Neural progenitor cell (in vitro differentiated cells): ENCODE results near the gene KISS1R.

Experiments
- CTCF ChIP-seq: fragments of 200-600 bp; sonication (generic); IDR thresholded peaks from 2 replicates; pipeline ENCODE4 v1.5.1; 2017; ENCODE audit warnings: antibody characterized with exemption, mild to moderate bottlenecking
- EZH2 ChIP-seq: fragments of 200-600 bp; sonication (generic); IDR thresholded peaks from 2 replicates; pipeline ENCODE4 v1.6.1; 2017; ENCODE audit warnings: antibody characterized with exemption, mild to moderate bottlenecking, moderate library complexity
- EZH2phosphoT487 ChIP-seq: fragments of 200-600 bp; sonication (generic); IDR thresholded peaks from 2 replicates; pipeline ENCODE4 v1.6.1; 2017; ENCODE audit warnings: antibody characterized with exemption

- TF ChIP-seq CTCF = no peak
- no peak for TF ChIP-seq EZH2
- no peak for TF ChIP-seq EZH2phosphoT487
Measured at GRCh38 chr19:913080-913748, 3.9 kb upstream of the KISS1R start, which contains the start of gene R3HDM4.
